ENCODE results near the gene TP53TG5.

Gene TP53TG5

DNA sequence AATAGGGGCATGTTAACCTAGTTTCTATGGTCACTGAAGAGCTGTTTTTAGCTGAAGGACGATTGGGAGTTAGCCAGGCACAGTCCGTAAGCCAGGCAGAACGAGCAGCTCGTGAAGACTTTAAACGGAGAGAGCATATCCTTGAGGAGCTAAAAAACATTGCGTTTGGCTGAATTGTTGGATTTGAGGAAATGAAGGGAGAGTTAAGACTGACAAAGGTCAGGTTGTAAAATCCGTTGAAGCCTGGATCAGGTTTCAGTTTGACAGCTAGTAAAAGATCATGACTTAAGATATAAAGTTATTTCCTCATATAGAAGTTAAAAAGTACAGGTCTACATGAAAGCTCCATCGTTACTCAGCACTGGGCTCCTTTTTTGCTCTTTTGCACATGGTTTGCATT is 32.8 kb upstream of the TP53TG5 start:
- TF ChIP-seq GFI1B (tag by site-specific recombination; IDR thresholded peaks at IDR 0.05) (no peak), ZNF830 (tag by site-specific recombination; IDR thresholded peaks at IDR 0.05; ENCODE audit: low read depth) (no peak), ZEB2 (tag by site-specific recombination; IDR thresholded peaks at IDR 0.05) (no peak)
- TF ChIP-seq, protein P1, sequence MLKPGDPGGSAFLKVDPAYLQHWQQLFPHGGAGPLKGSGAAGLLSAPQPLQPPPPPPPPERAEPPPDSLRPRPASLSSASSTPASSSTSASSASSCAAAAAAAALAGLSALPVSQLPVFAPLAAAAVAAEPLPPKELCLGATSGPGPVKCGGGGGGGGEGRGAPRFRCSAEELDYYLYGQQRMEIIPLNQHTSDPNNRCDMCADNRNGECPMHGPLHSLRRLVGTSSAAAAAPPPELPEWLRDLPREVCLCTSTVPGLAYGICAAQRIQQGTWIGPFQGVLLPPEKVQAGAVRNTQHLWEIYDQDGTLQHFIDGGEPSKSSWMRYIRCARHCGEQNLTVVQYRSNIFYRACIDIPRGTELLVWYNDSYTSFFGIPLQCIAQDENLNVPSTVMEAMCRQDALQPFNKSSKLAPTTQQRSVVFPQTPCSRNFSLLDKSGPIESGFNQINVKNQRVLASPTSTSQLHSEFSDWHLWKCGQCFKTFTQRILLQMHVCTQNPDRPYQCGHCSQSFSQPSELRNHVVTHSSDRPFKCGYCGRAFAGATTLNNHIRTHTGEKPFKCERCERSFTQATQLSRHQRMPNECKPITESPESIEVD (tag by site-specific recombination; IDR thresholded peaks at IDR 0.05) = peak; percentile 48
- TF ChIP-seq, protein P2, sequence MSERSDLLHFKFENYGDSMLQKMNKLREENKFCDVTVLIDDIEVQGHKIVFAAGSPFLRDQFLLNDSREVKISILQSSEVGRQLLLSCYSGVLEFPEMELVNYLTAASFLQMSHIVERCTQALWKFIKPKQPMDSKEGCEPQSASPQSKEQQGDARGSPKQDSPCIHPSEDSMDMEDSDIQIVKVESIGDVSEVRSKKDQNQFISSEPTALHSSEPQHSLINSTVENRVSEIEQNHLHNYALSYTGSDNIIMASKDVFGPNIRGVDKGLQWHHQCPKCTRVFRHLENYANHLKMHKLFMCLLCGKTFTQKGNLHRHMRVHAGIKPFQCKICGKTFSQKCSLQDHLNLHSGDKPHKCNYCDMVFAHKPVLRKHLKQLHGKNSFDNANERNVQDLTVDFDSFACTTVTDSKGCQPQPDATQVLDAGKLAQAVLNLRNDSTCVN (tag by site-specific recombination; optimal IDR thresholded peaks at IDR 0.05) = no peak
- ChIA-PET CTCF (interaction anchor here (0.6 to 1.5 kb wide), 5 partner anchors 37 to 91 kb away, joined by 3 to 8 read pairs (median 4); no protein-coding TSS in a partner anchor), POLR2A (no interaction called here)
- Histone ChIP-seq H3K27ac (ENCODE audit: extremely low read depth, low read depth, low read length) (no peak overlapping the region), H3K9me3 (ENCODE audit: control insufficient read depth, insufficient read depth, low read depth, low read length) (no peaks in the 10 kb centered on the region), H3K36me3 (ENCODE audit: control insufficient read depth in 2 of 2, insufficient read depth in 1 of 2, low read length in 2 of 2) (peaks cover 0 to 28% of the 10 kb centered on the region in 2 experiments; a peak in 2 of 3 replicates), H3K4me1 (ENCODE audit: control insufficient read depth, insufficient read depth, low read length) (peaks cover 10% of the 10 kb centered on the region), H3K4me3 (ENCODE audit: low read depth, low read length) (no peak overlapping the region)

DNA sequence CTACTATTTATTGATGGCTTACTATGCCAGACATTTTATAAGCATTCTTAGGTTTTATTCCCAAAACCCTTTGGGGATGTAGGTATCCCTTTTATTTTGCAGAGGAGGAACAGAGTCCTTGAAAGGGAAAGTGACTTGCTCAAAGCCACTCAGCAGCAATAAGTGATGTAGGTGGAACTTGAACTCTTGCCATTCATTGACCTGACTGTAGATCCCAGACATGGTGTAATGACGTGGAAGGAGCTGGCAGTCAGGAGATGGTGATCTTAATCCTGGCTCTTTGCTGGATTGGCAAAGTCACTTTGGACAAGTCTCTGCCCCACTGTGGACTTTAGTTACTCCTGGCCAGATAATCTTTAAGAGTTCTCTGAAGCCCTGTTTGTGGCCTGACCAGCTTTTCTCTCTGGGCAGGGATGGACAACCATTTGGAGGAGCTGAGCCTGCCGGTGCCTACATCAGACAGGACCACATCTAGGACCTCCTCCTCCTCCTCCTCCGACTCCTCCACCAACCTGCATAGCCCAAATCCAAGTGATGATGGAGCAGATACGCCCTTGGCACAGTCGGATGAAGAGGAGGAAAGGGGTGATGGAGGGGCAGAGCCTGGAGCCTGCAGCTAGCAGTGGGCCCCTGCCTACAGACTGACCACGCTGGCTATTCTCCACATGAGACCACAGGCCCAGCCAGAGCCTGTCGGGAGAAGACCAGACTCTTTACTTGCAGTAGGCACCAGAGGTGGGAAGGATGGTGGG is 31.6 kb upstream of the TP53TG5 start:
- Histone ChIP-seq H3K4me3 (ENCODE audit: low read depth, low read length) (no peak overlapping the region), H3K9me3 (ENCODE audit: control insufficient read depth, insufficient read depth, low read depth, low read length) (no peaks in the 10 kb centered on the region), H3K4me1 (ENCODE audit: control insufficient read depth, insufficient read depth, low read length) (peaks cover 10% of the 10 kb centered on the region), H3K36me3 (ENCODE audit: control insufficient read depth in 2 of 2, insufficient read depth in 1 of 2, low read length in 2 of 2) (peaks cover 0 to 28% of the 10 kb centered on the region in 2 experiments; a peak in 2 of 3 replicates), H3K27ac (ENCODE audit: extremely low read depth, low read depth, low read length) (no peak overlapping the region)
- POLR2A ChIA-PET = interaction anchor here (0.6 kb wide), 2 partner anchors 23 to 47 kb away, joined by 3 to 6 read pairs; partner anchors contain the start of gene SYS1
- TF ChIP-seq ZNF140 (tag by site-specific recombination; IDR thresholded peaks at IDR 0.05) = no peak
- TF ChIP-seq EGR2 (tag by site-specific recombination; IDR thresholded peaks at IDR 0.05; ENCODE audit: low read depth) = peak; percentile 72
- CTCF ChIA-PET = interaction anchor here (1.2 to 1.5 kb wide), 2 partner anchors 36 to 89 kb away, joined by 4 to 8 read pairs; no protein-coding TSS in a partner anchor

DNA sequence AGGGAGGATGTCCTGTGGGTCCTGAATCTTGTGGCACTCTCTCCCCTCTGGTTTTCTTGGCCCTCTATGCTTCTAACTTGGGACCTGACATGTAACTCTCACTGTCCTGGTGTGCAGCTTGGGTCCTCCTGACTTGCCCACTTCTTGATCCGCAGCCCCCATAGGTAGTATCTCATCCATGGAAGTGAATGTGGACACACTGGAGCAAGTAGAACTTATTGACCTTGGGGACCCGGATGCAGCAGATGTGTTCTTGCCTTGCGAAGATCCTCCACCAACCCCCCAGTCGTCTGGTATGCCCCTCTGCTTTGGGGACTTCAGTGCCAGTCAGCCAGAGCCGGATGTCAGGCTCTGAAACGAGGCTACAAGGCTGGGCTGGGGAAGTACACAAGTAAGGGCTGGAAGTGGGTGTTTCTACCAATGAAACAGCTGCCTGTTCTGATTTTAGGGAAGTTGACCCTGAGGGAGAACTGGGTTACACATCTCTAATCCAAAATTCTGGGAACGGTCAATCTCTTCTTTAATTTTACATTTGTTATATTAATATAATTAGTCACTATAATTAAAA is 30.6 kb upstream of the TP53TG5 start:
- Histone ChIP-seq H3K27ac (ENCODE audit: extremely low read depth, low read depth, low read length) (no peak overlapping the region), H3K9me3 (ENCODE audit: control insufficient read depth, insufficient read depth, low read depth, low read length) (no peaks in the 10 kb centered on the region), H3K36me3 (ENCODE audit: control insufficient read depth in 2 of 2, insufficient read depth in 1 of 2, low read length in 2 of 2) (peaks cover 0 to 28% of the 10 kb centered on the region in 2 experiments; a peak in 2 of 3 replicates), H3K4me3 (ENCODE audit: low read depth, low read length) (no peak overlapping the region), H3K4me1 (ENCODE audit: control insufficient read depth, insufficient read depth, low read length) (peaks cover 10% of the 10 kb centered on the region)
- ChIA-PET CTCF (interaction anchor here (1.8 to 2.5 kb wide), 3 partner anchors 28 to 362 kb away, joined by 4 to 18 read pairs (median 11); no protein-coding TSS in a partner anchor), POLR2A (no interaction called here)
- TF ChIP-seq, protein P3, sequence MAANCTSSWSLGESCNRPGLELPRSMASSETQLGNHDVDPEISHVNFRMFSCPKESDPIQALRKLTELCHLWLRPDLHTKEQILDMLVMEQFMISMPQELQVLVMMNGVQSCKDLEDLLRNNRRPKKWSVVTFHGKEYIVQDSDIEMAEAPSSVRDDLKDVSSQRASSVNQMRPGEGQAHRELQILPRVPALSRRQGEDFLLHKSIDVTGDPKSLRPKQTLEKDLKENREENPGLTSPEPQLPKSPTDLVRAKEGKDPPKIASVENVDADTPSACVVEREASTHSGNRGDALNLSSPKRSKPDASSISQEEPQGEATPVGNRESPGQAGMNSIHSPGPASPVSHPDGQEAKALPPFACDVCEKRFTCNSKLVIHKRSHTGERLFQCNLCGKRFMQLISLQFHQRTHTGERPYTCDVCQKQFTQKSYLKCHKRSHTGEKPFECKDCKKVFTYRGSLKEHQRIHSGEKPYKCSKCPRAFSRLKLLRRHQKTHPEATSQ (tag by site-specific recombination; IDR thresholded peaks at IDR 0.05) = no peak
- TF ChIP-seq ZSCAN16 (tag by site-specific recombination; IDR thresholded peaks at IDR 0.05) (no peak), ZFP37 (tag by site-specific recombination; IDR thresholded peaks at IDR 0.05) (no peak), ZNF133 (tag by site-specific recombination; IDR thresholded peaks at IDR 0.05) (no peak)
- TF ChIP-seq, protein P4, sequence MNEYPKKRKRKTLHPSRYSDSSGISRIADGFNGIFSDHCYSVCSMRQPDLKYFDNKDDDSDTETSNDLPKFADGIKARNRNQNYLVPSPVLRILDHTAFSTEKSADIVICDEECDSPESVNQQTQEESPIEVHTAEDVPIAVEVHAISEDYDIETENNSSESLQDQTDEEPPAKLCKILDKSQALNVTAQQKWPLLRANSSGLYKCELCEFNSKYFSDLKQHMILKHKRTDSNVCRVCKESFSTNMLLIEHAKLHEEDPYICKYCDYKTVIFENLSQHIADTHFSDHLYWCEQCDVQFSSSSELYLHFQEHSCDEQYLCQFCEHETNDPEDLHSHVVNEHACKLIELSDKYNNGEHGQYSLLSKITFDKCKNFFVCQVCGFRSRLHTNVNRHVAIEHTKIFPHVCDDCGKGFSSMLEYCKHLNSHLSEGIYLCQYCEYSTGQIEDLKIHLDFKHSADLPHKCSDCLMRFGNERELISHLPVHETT (tag by site-specific recombination; IDR thresholded peaks at IDR 0.05) = no peak
- TF ChIP-seq, protein P5, sequence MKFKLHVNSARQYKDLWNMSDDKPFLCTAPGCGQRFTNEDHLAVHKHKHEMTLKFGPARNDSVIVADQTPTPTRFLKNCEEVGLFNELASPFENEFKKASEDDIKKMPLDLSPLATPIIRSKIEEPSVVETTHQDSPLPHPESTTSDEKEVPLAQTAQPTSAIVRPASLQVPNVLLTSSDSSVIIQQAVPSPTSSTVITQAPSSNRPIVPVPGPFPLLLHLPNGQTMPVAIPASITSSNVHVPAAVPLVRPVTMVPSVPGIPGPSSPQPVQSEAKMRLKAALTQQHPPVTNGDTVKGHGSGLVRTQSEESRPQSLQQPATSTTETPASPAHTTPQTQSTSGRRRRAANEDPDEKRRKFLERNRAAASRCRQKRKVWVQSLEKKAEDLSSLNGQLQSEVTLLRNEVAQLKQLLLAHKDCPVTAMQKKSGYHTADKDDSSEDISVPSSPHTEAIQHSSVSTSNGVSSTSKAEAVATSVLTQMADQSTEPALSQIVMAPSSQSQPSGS (tag by site-specific recombination; IDR thresholded peaks at IDR 0.05; ENCODE audit: low read depth) = no peak

Data from HEK293 (cell line).